Measurements from ENCODE around the gene CLCN7. TPM values are rescaled to one million over a fixed set of nuclear protein-coding genes. Genes with fewer than 3 reads are reported as not detected.
A peak's percentile ranks its signal among the peaks of the same experiment; 100 is the strongest.

The CLCN7 gene
- total RNA-seq, 1 experiment from 2014 or later = 60.0 TPM

- Mint-ChIP-seq H3K27me3 (ENCODE audit: insufficient read depth, unreplicated experiment) (no peaks in the 10 kb centered on the region), H3K27ac (ENCODE audit: low read depth, unreplicated experiment) (peak overlapping the region; percentile 86), H3K4me1 (ENCODE audit: insufficient read depth, unreplicated experiment) (no peaks in the 10 kb centered on the region), H3K9me3 (ENCODE audit: unreplicated experiment) (no peaks in the 10 kb centered on the region), H3K4me3 (ENCODE audit: unreplicated experiment) (peak overlapping the region; percentile 73), H3K36me3 (ENCODE audit: insufficient read depth, unreplicated experiment) (no peaks in the 10 kb centered on the region)
- BruUV-seq (replicated peaks) = no TSS peak
- DNase-seq (ENCODE audit: unreplicated experiment) = peak; percentile 32
- intact Hi-C loops (cut with micrococcal nuclease) = loop anchor here (10.0 kb wide), 2 partner anchors 123 to 277 kb away; partner anchors contain the start of genes MAPK8IP3 and UBE2I
- TF ChIP-seq CTCF (IDR thresholded peaks at IDR 0.05; ENCODE audit: unreplicated experiment) = no peak
- POLR2A ChIA-PET = interaction anchor here (0.5 to 1.7 kb wide), 2 partner anchors 7 to 747 kb away, joined by 3 to 11 read pairs; partner anchors contain the start of genes STUB1 and UQCC4
- CTCF ChIA-PET = interaction anchor here (0.6 to 1.4 kb wide), 5 partner anchors 11 to 563 kb away, joined by 3 to 5 read pairs (median 4); no protein-coding TSS in a partner anchor
These were observed 47.1 kb downstream of the CLCN7 start for GRCh38 chr16:1427473-1428461.

DNA sequence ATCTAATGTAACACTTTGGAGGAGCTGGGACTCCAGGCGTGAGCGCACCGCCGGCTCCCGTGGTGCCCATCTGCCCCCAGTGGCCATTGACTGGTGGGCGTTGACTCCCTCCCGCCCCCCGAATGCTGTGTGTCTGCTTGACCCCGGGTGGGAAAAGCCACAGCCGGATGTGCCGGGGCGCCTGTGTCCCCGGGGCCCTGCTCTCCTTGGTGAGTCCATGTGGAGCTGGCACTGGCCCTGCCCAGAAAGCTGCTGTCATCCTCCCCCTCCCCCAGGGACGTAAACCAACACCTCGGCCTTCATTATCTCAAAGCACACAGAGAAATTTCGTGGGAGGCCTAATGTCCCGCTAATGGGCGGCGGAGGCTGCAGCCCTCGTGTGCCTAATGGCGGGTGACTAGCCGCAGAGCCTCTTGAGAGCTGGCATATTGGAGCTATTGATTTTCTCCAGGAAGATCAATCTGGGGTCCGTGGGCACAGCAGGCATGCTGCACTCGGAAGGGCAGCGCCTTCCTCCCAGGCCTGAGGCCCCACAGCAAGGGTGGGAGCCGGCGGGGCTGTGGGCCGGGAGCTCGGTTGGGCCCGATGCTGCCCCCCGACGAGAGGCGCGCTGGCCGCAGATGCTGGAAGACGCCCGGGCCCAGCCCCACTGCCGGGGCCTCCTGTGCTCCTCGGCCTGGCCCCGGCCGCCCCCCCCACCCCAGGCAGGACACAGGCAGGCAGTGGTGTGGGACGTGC is 47.9 kb downstream of the CLCN7 start:
- POLR2A ChIA-PET = interaction anchor here (0.5 kb wide), 1 partner anchor 747 kb away, joined by 3 read pairs; the partner anchor contains the start of gene STUB1
- no TSS peak for BruUV-seq (replicated peaks)
- H3K9me3 Mint-ChIP-seq (ENCODE audit: unreplicated experiment) = no peaks in the 10 kb centered on the region
- H3K27ac Mint-ChIP-seq (ENCODE audit: low read depth, unreplicated experiment) = peak overlapping the region; percentile 86
- TF ChIP-seq CTCF (IDR thresholded peaks at IDR 0.05; ENCODE audit: unreplicated experiment) = no peak
- H3K27me3 Mint-ChIP-seq (ENCODE audit: insufficient read depth, unreplicated experiment) = no peaks in the 10 kb centered on the region
- intact Hi-C loops (cut with micrococcal nuclease) = loop anchor here (10.0 kb wide), 2 partner anchors 122 to 278 kb away; partner anchors contain the start of genes MAPK8IP3 and UBE2I
- H3K4me3 Mint-ChIP-seq (ENCODE audit: unreplicated experiment) = peak overlapping the region; percentile 73
- no peaks in the 10 kb centered on the region for H3K4me1 Mint-ChIP-seq (ENCODE audit: insufficient read depth, unreplicated experiment)
- CTCF ChIA-PET = no interaction called here
- DNase-seq (ENCODE audit: unreplicated experiment) = no peak
- no peaks in the 10 kb centered on the region for H3K36me3 Mint-ChIP-seq (ENCODE audit: insufficient read depth, unreplicated experiment)

- intact Hi-C loops (cut with micrococcal nuclease) = loop anchor here (10.0 kb wide), 2 partner anchors 121 to 279 kb away; partner anchors contain the start of genes MAPK8IP3 and UBE2I
- H3K27ac Mint-ChIP-seq (ENCODE audit: low read depth, unreplicated experiment) = no peak overlapping the region
- no peaks in the 10 kb centered on the region for H3K4me1 Mint-ChIP-seq (ENCODE audit: insufficient read depth, unreplicated experiment)
- no peaks in the 10 kb centered on the region for H3K36me3 Mint-ChIP-seq (ENCODE audit: insufficient read depth, unreplicated experiment)
- H3K27me3 Mint-ChIP-seq (ENCODE audit: insufficient read depth, unreplicated experiment) = no peaks in the 10 kb centered on the region
- TF ChIP-seq CTCF (IDR thresholded peaks at IDR 0.05; ENCODE audit: unreplicated experiment) = no peak
- DNase-seq (ENCODE audit: unreplicated experiment) = no peak
- CTCF ChIA-PET = interaction anchor here (0.6 kb wide), 1 partner anchor 72 kb away, joined by 3 read pairs; no protein-coding TSS in a partner anchor
- POLR2A ChIA-PET = no interaction called here
- H3K9me3 Mint-ChIP-seq (ENCODE audit: unreplicated experiment) = no peaks in the 10 kb centered on the region
- H3K4me3 Mint-ChIP-seq (ENCODE audit: unreplicated experiment) = no peak overlapping the region
- BruUV-seq (replicated peaks) = no TSS peak
These were observed 49.0 kb downstream of the CLCN7 start for GRCh38 chr16:1425616-1426370.
